GM19240 (cell line): ENCODE measurements around the gene SEMA3F.

Experiments used
- DNase-seq: peaks from one replicate; pipeline ENCODE4 v3.0.0; 2011; ENCODE audit warnings: low spot score; ENCODE audit not compliant: insufficient read length

Gene SEMA3F

DNA sequence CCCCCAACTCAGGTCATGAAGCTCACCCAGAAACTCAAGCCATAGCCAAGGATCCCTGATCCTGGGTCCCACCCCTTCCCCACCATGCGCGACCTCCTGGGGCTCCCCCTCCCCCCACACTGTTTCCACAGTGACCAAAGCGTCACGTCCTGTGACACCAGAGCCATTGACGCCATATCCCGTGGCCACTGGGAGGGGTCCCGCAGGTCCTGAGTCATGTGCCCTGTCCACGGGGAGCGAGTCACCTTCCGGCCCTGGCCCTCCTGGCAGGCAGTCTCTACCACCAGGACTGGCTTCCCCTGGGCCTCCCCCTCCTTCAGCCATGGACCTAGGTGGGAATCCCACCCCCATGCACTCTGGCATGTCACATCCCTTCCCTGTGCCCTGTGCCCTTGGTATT lies 15.6 kb downstream of the SEMA3F start:
- DNase-seq, result no peak

DNA sequence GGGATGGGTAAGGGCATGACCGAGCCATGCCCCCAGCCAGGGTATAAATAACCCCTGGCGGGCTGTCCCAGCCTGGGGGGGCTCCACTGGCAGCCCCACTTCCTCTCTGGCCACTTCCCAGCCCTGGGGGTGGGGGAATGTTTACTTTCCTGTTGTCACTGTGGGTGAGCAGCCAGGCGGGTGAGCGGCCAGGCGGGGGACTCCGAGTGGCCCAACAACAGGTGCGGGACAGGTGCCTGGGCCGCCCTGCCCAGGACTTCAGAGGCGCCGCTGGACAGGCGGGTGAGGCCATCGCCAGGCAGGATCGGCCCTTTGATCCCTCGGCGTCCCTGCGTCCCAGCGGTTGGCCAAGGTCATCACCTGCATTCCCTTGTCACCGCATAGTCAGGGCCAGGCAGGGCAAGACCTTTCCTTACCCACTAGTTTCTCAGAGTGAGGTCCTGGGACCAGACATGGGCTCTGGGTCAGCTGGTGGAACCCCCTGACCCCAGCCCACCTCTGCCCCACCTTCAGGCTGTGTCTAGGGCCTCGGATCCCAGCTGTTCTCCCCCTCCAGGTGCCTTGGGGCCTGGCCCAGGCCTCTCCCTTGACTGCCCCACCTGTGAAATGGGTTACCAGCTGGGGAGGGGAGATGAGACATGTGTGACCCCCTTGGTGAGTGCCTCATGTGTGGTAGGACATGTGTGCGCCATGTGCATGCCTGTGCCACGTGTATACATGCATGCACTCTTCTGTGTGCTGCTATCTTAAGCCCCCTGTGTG lies 16.6 kb downstream of the SEMA3F start:
- DNase-seq, result no peak

DNA sequence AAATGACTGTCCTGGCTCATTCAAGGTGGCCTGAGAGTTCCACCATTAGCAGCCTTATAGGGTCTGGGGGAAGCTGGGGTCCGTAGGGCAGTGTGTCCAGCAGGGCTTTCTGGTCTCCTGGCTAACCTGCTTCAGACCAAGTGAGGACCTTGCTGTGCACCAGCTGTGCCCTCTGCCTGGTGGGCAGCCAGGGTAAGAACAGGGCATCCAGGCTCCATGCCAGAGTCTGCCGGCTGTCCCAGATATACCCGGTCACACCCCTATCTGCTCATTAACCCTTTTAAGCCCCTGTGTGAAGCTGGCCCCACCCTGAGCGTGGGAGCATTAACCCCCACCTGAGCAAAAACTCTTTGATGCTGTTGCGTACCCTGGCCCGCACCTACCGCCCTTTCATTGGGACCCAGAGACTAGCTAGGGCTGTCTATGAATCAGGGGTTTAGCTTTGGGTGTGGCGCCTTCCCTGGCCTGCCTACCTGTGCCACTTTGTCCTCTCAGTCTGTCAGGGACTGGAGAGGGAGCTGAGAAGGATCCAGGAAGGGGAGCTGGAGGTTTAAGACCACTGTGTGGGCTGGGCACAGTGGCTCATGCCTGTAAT lies 17.6 kb downstream of the SEMA3F start:
- no peak for DNase-seq

DNA sequence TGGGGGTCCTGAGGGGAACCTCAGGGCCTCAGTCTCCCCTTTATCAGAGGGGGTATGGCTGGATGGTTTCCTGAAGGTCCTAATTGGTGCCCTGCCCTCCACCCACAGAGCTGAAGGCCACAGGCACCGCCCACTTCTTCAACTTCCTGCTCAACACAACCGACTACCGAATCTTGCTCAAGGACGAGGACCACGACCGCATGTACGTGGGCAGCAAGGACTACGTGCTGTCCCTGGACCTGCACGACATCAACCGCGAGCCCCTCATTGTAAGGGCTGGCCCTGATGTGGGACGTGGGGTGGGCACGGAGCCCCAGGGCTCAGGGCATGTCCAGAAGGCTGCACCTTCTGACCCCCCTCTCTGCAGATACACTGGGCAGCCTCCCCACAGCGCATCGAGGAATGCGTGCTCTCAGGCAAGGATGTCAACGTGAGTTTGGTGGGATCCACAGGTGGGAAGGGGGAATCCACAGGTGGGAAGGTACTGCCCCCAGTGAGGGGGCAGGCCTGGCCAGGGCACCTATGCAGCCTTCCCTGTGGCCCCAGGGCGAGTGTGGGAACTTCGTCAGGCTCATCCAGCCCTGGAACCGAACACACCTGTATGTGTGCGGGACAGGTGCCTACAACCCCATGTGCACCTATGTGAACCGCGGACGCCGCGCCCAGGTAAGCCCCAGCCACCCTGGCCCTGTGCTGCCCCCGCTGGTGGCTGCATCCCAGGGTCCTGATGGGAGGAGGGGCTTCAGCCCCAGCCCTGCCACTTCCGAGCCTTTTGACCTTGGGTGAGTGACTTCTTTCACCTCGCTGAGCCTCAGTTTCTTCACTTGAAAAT lies 18.8 kb downstream of the SEMA3F start:
- no peak for DNase-seq

DNA sequence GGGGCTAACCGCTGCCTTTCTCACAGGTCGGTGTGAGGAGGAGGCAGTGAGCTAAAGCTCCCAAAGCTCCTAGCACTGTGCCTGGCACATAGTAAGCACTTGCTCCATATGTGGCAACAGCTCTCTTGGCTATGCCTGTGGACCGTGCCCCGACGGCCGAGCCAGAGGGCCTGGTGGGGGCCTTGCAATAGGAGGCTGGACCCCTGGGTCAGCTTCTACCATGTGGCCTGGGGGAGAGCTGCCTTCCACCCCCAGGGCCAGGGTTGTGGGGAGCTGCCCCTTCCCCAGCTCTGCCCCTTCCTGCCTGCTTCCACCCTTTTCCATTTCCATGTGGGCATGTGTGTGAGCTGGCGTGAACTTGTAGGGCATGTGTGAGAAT lies 19.4 kb downstream of the SEMA3F start:
- no peak for DNase-seq

DNA sequence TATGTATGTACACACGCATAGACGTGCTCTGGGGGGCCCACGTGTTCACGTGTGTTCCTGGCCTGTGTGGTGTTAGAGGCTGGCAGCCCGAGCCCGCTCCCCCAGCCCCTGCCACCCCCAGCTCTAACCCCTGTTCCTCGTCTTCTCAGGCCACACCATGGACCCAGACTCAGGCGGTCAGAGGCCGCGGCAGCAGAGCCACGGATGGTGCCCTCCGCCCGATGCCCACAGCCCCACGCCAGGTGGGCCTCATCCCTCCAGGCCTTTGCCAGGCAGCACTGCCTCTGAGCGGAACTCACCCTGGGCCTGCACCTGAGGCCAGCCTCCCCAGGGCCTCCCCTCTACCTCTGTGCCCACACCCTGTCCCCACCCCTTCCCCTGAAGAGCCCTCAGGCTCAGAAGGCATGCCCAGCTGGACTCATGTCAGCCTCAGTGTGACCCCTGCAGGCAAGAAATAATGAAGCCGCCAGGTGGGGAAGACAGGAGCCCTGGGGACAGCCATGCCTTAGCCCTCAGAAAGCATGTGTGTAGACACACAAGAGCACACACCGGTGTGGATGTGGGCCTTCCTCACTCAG lies 19.9 kb downstream of the SEMA3F start:
- DNase-seq, result no peak

DNA sequence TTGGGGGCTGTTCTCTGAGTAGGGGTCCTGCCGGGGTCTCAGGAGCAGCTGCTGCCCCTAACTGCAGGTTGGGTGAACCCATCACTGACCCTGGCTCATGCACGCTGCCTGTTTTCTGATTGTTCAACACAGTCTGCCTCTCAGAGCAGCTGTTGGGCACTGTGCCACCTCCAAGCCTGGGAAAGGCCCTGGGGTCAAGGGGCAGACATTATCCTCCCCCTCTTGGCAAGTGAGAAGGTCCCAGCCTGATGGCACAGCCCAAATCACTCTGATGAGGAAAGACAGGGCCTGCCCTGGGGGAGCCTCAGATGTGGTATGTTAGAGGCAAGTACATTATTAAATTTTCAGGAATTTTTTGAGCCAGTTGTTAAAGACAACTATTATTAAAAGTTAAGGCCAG lies 22.2 kb downstream of the SEMA3F start:
- no peak for DNase-seq

DNA sequence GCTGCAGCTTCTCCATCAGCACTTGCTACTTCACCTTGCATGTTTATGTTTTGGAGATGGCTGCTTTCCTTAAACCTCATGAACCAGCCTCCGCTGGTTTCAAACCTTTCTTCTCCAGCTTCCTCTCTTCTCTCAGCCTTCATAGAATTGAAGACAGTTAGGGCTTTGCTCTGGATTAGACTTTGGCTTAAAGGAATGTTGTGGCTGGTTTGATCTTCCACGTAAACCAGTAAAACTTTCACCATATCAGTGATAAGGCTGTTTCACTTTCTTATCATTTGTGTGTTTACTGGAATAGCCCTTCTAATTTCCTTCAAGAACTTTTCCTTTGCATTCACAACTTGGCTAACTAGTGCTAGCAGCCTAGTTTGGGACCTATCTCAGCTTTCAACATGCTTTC lies 24.6 kb downstream of the SEMA3F start:
- DNase-seq, result no peak

DNA sequence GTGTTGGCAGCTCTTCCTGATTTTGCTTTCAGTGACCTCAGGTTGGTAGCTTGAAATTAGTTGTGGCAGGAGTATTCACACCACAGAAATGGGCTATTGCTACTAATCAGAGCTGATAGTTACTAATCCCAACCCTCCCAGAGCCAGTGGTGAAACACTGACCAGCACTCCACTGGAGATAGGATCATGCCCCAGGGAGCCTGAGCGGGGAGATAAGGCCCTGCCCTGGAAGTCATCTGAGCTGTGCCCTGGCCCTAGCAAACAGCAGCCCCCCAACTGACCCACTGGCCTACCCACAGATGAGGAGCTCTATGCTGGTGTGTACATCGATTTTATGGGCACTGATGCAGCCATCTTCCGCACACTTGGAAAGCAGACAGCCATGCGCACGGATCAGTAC lies 26.9 kb downstream of the SEMA3F start:
- DNase-seq, result no peak

DNA sequence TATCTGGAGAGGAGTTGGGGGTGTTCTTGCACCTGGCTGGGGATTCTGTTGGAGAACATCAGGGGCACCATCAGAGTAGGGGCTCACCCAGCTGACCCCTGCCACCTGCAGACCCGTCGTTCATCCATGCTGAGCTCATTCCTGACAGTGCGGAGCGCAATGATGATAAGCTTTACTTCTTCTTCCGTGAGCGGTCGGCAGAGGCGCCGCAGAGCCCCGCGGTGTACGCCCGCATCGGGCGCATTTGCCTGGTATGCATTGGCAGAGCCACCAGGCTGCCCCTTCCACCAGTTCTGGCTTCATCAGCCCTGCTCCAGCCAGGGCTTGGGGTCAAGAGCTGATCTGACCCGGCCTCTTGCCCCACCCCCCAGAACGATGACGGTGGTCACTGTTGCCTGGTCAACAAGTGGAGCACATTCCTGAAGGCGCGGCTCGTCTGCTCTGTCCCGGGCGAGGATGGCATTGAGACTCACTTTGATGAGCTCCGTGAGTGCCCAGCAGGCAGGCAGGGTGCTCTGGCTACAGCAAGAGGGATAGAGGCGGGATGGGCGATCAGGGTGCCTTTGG lies 27.5 kb downstream of the SEMA3F start:
- no peak for DNase-seq

DNA sequence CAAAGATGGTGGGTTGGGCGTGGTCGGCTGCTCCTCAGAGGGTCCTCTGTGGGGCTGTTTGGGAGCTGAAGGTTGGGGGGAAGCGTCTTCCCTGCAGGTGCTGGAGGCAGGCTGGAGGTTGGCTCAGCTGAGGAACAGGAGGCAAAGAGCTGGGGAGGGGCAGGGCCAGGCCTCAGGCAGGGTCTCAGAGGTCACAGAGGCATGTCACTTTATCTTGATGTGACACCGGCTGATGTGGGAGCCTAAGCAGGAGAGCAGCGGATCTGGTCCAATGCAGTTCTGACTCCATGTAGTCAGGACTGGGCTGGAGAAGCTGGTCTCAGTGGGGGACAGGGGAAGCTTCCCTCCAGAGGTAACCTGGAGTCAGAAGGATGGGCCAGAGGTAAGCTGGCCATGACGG lies 28.6 kb downstream of the SEMA3F start:
- DNase-seq, result no peak

DNA sequence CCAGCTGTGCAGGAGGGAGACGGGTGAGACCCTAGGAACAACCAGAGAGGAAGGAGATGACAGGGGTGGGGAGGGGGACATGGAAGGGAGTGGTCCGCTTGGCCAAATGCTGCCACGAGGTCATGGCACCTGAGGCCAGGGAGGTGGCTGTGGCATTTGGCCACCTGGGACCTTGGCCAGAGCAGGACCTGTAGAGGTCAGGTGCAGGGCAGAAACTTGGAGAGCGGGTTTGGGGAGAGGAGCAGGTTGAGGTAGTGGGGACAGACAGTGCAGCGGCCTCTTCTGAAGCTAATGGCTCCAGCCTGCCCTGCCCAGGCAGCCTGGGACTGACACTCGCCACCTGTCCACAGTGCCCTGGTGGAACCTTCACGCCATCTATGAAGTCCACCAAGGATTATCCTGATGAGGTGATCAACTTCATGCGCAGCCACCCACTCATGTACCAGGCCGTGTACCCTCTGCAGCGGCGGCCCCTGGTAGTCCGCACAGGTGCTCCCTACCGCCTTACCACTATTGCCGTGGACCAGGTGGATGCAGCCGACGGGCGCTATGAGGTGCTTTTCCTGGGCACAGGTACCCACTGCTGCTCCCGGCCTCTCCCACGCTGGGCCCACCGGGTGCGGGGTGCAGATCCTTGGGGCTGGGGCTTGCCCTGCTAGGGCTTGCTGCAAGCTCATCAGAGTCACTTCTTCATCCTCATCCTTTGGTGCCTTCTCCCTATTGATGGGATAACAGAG lies 29.3 kb downstream of the SEMA3F start:
- no peak for DNase-seq

DNA sequence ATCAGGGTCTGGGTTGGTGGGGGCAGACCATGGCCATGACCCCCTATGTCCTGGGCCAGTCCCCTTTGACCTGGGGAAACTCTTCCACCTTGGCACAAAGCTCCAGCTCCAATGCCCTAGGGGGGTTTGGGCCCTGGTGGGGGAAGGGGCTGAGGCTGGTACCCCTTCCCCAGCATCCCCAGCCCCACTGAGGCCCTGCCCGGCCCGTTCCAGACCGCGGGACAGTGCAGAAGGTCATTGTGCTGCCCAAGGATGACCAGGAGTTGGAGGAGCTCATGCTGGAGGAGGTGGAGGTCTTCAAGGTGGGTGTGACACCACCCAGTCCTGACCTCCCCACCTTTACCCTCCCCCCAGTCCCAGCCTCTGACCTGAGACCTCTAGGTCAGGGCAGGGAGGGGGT lies 30.1 kb downstream of the SEMA3F start:
- no peak for DNase-seq

DNA sequence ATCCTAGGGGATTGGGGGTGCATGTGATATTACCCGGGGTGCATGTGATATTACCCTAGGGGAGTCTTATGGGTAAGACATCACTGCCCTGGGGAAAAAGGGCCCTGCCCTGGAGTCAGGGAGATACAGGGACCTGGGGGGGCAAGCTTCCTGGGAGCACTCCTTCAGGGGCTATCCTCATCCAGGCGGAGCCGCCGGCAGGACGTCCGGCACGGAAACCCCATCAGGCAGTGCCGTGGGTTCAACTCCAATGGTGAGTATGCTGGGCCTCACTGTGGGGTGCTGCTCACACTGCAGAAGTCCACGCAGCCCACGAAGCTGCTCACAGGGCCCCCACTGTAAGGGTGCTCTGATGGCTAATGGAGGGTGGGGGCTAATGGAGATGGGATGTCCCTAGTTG lies 31.0 kb downstream of the SEMA3F start:
- DNase-seq, result no peak

DNA sequence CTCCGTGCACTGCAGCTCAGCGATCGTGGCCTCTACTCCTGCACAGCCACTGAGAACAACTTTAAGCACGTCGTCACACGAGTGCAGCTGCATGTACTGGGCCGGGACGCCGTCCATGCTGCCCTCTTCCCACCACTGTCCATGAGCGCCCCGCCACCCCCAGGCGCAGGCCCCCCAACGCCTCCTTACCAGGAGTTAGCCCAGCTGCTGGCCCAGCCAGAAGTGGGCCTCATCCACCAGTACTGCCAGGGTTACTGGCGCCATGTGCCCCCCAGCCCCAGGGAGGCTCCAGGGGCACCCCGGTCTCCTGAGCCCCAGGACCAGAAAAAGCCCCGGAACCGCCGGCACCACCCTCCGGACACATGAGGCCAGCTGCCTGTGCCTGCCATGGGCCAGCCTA lies 32.6 kb downstream of the SEMA3F start:
- DNase-seq, result no peak

DNA sequence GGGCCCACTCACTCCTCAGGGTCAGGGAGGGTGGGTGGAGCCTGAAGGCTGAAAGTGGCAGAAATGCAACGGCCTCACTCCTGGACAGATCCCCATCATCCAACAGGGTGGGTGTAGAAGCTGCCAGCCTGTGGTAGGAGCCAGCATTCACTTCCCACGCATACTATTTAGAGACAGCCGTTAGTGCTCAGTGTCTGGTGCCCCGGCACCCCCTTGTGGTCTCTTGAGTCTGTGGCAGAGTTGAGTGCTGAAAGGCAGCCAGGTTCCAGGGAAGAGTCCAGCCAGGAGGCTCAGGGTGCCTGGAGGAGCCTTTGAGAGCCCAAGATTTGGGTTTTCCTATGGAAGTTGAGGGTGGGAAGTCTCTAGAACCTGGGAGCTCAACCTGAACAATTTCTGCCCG lies 34.1 kb downstream of the SEMA3F start:
- peak; percentile 60 for DNase-seq

DNA sequence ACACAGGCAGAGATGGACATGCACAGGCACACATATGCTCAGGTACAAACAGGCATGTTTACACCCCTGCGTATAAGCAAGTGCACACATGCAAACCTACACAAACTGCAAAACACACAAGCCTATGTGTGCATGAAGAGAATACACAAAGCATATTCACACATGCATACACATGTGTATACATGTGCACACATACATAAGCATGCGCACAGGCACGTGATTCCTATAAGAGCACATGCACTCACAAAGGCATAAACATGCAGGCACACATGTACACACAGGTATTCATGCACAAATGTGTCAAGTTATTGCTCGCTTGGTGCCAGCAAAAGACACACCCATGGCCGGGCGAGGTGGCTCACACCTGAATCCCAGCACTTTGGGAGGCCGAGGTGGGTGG lies 34.9 kb downstream of the SEMA3F start:
- no peak for DNase-seq

DNA sequence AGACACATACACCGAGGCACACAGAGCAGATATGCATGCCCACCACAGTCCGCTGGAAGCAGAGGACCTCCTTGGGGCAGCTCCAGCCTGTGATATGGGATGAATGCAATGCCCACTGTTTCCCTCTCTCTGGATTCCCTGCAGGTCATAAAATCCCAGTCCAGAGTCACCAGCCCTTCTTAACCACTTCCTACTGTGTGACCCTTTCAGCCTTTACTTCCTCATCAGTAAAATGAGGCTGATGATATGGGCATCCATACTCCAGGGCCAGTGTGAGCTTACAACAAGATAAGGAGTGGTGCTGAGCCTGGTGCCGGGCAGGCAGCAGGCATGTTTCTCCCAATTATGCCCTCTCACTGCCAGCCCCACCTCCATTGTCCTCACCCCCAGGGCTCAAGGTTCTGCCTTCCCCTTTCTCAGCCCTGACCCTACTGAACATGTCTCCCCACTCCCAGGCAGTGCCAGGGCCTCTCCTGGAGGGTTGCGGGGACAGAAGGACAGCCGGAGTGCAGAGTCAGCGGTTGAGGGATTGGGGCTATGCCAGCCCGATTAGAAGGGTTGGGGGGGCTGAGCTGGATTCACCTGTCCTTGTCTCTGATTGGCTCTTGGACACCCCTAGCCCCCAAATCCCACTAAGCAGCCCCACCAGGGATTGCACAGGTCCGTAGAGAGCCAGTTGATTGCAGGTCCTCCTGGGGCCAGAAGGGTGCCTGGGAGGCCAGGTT lies 36.0 kb downstream of the SEMA3F start, which contains the start of gene GNAT1:
GNAT1 (plus strand) TSS at position 675 of the 725 bp plus-strand sequence. CDS start 116 bp downstream, outside the sequence.
- no peak for DNase-seq

DNA sequence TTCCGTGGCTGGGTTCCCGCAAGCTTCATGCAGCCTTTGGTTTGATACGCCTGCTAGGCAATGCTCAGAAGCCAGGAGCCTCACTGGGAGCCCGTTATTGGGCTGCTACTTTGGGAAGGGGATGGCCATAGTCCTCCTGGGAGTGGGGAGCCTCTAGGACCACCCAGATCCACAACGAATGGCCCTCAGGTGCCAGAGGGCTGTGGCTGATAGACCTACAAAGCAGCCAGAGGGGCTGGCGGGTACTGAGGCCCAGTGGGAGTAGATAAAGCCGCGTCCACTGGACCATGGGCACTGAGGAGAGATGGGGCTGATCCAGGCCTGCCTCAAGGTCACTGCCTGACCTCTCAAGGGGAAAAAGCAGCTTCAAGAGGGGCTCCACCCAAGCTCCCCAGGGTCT lies 37.0 kb downstream of the SEMA3F start:
- no peak for DNase-seq

DNA sequence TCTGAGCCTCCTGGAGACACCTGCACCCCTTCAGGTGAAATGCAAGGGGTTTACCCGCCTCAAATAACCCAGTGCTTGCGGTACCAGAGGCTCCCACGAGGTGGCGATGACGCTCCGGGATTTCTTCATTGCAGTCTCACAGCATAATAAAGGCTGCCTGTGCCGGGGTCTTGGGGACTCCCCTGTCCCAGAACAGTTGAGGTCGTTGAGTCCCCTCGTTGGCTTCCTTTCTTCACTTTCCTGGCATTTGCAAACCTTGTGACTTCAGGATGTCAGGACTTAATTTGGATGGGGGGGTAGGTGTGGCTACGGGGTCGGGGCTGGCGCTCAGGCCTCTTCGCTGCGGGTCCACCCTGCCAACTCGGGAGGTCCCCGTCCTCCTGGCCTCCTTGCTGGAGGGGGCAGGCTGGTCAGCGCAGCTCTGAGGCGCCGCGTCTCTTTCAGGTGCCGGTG lies 37.6 kb downstream of the SEMA3F start:
- DNase-seq, result peak; percentile 93
